Colonic mucosa (tissue), 4 donors: ENCODE results near the gene SIPA1. TPM values are rescaled to one million over a fixed set of nuclear protein-coding genes. Genes with fewer than 3 reads are reported as not detected.

Source experiments
- DNase-seq: peaks from one replicate; pipeline ENCODE4 v3.0.0-alpha.2; 2020
- H3K27ac ChIP-seq: fragments of 200-600 bp; one replicate; pipeline ENCODE4 v1.8.0; 2021
- H3K27me3 ChIP-seq: fragments of 200-600 bp; one replicate; pipeline ENCODE4 v1.8.0; 2021
- H3K36me3 ChIP-seq: fragments of 200-600 bp; one replicate; pipeline ENCODE4 v1.8.0; 2021
- H3K4me1 ChIP-seq: fragments of 200-600 bp; one replicate; pipeline ENCODE4 v1.8.0; 2021; ENCODE audit warnings: mild to moderate bottlenecking
- H3K4me3 ChIP-seq: fragments of 200-600 bp; one replicate; pipeline ENCODE4 v1.8.0; 2021
- H3K9ac ChIP-seq, 2 donors: one replicate each; pipeline ENCODE4 v1.7.0; 2013; ENCODE audit warnings: control low read depth in 2 of 2, low read depth in 2 of 2, low read length in 2 of 2
- H3K9me3 ChIP-seq: fragments of 200-600 bp; one replicate; pipeline ENCODE4 v1.8.0; 2021
- intact Hi-C: fragments of 100-400 bp; cut with DNase I; formaldehyde crosslinking; loops from one replicate; pipeline ENCODE4 v1.14.1; 2022
- total RNA-seq, 2 donors: library from RNA; stranded (reverse); fragmentation: NEBNext Ultra II Directional in 1 of 2; extraction: Animal tissue kit (Norgen Biotek cat#: 25700) in 1 of 2; gene quantifications; one replicate each; pipeline ENCODE4 v1.2.1, GENCODE V29; 2021
- TF ChIP-seq, protein P1 (sequence below): fragments of 200-600 bp; IDR thresholded peaks from one replicate; pipeline ENCODE4 v1.8.0; 2022; ENCODE audit warnings: antibody characterized with exemption, mild to moderate bottlenecking
- donor health status: healthy.
- donor health status: DM: no; HTN: no; CAD: no.
- donor health status: DM: no; HTN: no; CAD: no.

SIPA1 gene
- total RNA-seq, 2 donors from 2014 or later = 21.0 to 33.0 TPM

DNA sequence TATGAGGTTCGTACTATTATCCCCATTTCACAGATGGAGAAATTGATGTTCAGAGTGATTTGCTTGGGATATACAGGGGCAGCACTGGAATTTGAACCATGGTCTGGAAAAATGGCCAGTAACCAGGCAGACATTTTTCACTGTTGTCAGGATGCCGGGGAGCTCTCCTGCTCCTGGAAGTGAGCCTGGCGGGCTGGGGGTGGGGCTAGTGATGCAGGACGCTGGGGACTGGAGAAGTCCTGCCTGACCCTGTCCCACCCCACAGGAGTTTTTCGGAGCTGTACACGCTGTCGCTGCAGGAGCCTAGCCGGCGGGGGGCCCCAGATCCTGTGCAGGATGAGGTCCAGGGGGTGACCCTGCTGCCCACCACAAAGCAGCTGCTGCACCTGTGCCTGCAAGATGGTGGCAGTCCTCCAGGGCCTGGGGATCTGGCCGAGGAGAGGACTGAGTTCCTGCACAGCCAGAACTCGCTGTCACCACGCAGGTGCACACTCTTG, 11.1 kb downstream of the SIPA1 start:
- peaks cover 17% of the 10 kb centered on the region for H3K4me1 ChIP-seq
- no peak overlapping the region for H3K9ac ChIP-seq
- no peak for DNase-seq
- no peak overlapping the region for H3K4me3 ChIP-seq
- no peaks in the 10 kb centered on the region for H3K9me3 ChIP-seq
- TF ChIP-seq, protein P1, sequence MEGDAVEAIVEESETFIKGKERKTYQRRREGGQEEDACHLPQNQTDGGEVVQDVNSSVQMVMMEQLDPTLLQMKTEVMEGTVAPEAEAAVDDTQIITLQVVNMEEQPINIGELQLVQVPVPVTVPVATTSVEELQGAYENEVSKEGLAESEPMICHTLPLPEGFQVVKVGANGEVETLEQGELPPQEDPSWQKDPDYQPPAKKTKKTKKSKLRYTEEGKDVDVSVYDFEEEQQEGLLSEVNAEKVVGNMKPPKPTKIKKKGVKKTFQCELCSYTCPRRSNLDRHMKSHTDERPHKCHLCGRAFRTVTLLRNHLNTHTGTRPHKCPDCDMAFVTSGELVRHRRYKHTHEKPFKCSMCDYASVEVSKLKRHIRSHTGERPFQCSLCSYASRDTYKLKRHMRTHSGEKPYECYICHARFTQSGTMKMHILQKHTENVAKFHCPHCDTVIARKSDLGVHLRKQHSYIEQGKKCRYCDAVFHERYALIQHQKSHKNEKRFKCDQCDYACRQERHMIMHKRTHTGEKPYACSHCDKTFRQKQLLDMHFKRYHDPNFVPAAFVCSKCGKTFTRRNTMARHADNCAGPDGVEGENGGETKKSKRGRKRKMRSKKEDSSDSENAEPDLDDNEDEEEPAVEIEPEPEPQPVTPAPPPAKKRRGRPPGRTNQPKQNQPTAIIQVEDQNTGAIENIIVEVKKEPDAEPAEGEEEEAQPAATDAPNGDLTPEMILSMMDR = no peak
- no peaks in the 10 kb centered on the region for H3K36me3 ChIP-seq
- intact Hi-C loops = no loop called here
- no peak overlapping the region for H3K27ac ChIP-seq
- H3K27me3 ChIP-seq = no peaks in the 10 kb centered on the region

DNA sequence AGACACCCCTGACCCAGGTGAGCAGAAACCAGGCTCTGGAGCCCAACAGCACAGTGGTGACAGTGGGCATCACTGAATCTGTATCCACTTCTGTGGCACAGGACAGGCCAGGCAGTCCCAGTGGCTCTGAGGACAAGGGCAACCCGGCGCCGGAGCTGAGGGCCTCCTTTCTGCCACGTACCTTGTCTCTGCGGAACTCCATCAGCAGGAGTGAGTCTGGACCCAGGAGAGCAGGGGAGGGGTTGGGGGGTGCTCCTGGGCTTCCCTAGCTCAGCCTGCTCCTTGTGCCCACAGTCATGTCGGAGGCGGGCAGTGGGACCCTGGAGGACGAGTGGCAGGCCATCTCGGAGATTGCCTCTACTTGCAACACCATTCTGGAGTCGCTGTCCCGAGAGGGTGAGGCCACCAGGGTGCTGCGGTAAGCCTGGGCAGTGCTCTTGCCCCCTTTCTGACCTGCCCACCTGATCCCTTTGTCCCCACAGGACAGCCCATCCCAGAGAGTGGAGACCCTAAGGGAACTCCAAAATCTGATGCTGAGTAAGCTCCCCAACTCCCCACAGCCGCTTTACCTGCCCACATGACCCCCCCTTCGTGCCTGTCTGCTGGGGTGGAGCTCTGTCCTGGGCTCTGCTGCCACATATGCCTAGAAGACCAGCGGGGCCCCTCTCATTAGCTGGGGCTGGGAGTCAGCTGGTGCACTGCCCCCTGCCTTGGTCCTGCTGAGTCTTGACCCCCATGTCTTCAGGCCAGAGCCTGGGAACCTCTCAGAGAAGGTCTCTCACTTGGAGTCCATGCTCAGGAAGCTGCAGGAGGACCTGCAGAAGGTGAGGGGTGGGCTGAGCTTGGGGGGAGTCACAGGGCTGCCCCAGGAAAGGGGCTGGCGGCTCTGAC, 12.0 kb downstream of the SIPA1 start:
- H3K4me3 ChIP-seq = no peak overlapping the region
- intact Hi-C loops = no loop called here
- no peaks in the 10 kb centered on the region for H3K27me3 ChIP-seq
- DNase-seq = no peak
- H3K27ac ChIP-seq = peak overlapping the region; percentile 98
- H3K4me1 ChIP-seq = peaks cover 21% of the 10 kb centered on the region
- TF ChIP-seq, protein P1 = no peak
- H3K36me3 ChIP-seq = no peaks in the 10 kb centered on the region
- H3K9ac ChIP-seq = no peak overlapping the region
- no peaks in the 10 kb centered on the region for H3K9me3 ChIP-seq

DNA sequence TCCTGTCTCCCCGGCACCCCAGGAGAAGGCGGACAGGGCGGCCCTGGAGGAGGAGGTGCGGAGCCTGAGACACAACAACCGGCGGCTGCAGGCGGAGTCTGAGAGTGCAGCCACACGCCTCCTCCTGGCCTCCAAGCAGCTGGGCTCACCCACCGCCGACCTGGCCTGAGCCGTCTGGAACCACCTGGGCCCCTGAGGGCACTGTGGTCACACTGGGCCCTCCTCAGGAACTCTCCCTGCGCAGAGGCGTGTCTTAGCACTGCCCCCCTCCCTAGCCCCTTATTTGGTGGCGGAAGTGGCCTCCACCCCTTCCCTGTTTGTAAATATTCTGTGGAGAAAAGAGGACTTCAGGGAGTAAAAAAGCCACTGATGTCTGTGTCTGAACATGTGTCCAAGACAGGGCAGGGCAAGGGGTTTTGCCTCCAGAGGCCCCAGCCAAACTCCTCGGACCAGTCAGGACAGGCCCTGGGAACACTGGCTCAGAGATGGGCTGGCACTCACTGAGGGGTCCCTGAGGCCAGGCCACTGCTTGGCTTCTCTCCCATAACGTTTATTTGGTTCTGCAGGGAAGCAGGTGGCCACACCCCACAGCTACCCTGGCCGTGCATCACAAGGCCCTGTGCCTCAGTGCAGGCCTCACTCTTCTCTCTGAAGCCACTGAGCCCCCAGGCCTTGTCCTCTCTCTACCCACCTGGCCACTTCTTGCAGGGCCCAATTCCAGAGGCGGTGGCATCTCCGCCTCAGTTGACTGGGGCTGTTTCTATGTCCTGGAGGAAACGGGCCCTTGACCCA, 12.8 kb downstream of the SIPA1 start:
- Histone ChIP-seq H3K9me3 (no peaks in the 10 kb centered on the region), H3K9ac (peak overlapping the region in 1 of 2 donors; percentile 75), H3K27ac (peak overlapping the region; percentile 98), H3K27me3 (no peaks in the 10 kb centered on the region), H3K4me3 (no peak overlapping the region), H3K4me1 (peaks cover 21% of the 10 kb centered on the region), H3K36me3 (no peaks in the 10 kb centered on the region)
- TF ChIP-seq, protein P1 = no peak
- DNase-seq = peak; percentile 22
- intact Hi-C loops = no loop called here

DNA sequence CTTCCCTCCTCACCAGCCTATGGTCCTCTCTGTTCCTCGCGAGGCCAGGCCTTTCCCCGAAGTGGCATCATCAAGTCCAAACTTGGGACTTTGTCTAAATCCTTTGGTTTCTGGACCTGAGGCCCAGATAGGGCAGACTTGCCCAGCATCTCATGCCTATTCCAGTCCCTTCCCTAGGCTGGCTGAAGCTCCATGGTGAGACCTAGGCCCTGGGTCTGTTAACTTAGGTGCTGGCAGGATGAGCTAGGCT, 13.4 kb downstream of the SIPA1 start:
- TF ChIP-seq, protein P1 = no peak
- peak overlapping the region in 1 of 2 donors; percentile 75 for H3K9ac ChIP-seq
- no peaks in the 10 kb centered on the region for H3K27me3 ChIP-seq
- no peaks in the 10 kb centered on the region for H3K9me3 ChIP-seq
- H3K27ac ChIP-seq = peak overlapping the region; percentile 98
- no peak for DNase-seq
- intact Hi-C loops = no loop called here
- H3K4me1 ChIP-seq = peaks cover 21% of the 10 kb centered on the region
- H3K36me3 ChIP-seq = peaks cover 4% of the 10 kb centered on the region
- H3K4me3 ChIP-seq = no peak overlapping the region

DNA sequence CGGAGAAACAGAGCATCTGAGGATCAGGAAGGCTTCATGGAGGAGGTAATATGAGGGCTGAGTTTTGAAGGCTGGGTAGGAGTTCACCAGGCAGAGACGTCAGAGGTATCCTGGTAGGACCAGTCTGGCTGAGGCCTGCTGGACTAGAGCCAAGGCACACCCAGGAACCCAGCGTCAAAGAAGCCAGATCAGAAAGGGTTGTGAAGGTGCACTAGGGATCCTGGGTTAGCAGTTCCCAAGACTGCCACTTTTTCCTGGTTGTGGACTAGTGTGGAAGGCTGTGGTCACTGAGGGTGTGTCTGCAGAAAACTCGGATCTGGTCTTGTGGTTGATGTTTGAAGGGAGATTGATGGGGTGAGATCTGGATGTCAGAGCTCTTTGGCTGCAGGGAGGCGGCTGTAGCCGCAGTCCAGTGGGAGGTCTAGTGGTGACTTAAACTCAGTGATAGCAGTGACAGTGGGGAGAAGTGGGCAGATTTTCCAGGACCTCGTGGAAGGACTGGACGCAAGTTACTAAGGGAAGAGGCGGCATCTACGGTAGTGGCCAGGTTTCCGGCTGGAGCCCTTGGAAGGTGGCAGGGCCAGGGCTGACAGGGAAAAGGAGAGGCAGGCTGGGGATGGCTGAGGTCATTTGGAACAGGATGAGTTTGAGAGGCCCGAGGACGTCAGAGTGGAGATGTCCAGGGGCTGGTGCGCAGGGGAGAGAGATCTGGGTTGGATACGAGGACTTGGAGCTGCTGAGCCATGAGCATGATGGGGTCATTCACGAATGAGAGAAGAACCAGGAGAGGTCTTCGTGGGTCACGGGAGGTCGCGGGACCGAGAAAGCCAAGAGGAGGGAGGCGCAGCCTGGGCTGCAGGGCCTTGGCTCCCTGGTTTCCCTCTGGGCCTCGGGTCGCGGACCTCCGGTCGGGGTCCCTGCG, 13.9 kb downstream of the SIPA1 start:
- Histone ChIP-seq H3K9me3 (no peaks in the 10 kb centered on the region), H3K27me3 (no peaks in the 10 kb centered on the region), H3K9ac (peak overlapping the region; percentile 53 to 75), H3K27ac (peak overlapping the region; percentile 98), H3K36me3 (peaks cover 10% of the 10 kb centered on the region), H3K4me1 (peaks cover 21% of the 10 kb centered on the region), H3K4me3 (peak overlapping the region; percentile 51)
- intact Hi-C loops = no loop called here
- peak; percentile 89 for DNase-seq
- TF ChIP-seq, protein P1 = no peak
